CD14-positive monocyte (primary cell): ENCODE data around the gene CST2. TPM values are rescaled to one million over a fixed set of nuclear protein-coding genes. Genes with fewer than 3 reads are reported as not detected.
"Not testable (repeated sequence)": the region's sequence is repeated elsewhere in the genome, so short reads cannot be mapped to it uniquely, and the experiment has no call there.

Experiments
- DNase-seq, 3 donors: peaks; one replicate each; pipeline ENCODE4 v3.0.0-alpha.2; 2011 to 2022
- H2AFZ ChIP-seq: 2 replicates; pipeline ENCODE4 v1.6.0; 2012; ENCODE audit warnings: mild to moderate bottlenecking, low read depth, low read length, inconsistent platforms; ENCODE audit not compliant: insufficient read depth, poor library complexity, severe bottlenecking
- H3K27ac ChIP-seq, 2 donors: 1 replicate in 1 of 2; 2 replicates in 1 of 2; pipeline ENCODE4 v1.5.1; 2012 to 2013; ENCODE audit warnings: low read length in 2 of 2, control low read depth in 1 of 2, inconsistent platforms in 1 of 2, low read depth in 1 of 2, mild to moderate bottlenecking in 1 of 2
- H3K27me3 ChIP-seq, 2 donors: one replicate each; pipeline versions ENCODE4 v1.6.0 to v1.6.1; 2011 to 2013; ENCODE audit warnings: low read length in 2 of 2; ENCODE audit not compliant: control insufficient read depth in 2 of 2, insufficient read depth in 2 of 2
- H3K36me3 ChIP-seq, 2 donors: replicated peaks in 1 of 2; 1 replicate in 1 of 2; 2 replicates in 1 of 2; pipeline versions ENCODE4 v1.5.1 to v1.6.1; 2012 to 2013; ENCODE audit warnings: low read length in 2 of 2, control low read depth in 1 of 2, inconsistent platforms in 1 of 2, mild to moderate bottlenecking in 1 of 2; ENCODE audit not compliant: insufficient read depth in 2 of 2, control insufficient read depth in 1 of 2
- H3K4me1 ChIP-seq, 2 donors: 1 replicate in 1 of 2; 2 replicates in 1 of 2; pipeline versions ENCODE4 v1.5.1 to v1.6.1; 2012 to 2013; ENCODE audit warnings: low read length in 2 of 2, control low read depth in 1 of 2, inconsistent platforms in 1 of 2, mild to moderate bottlenecking in 1 of 2, moderate library complexity in 1 of 2; ENCODE audit not compliant: insufficient read depth in 2 of 2, control insufficient read depth in 1 of 2
- H3K4me2 ChIP-seq: replicated peaks from 2 replicates; pipeline ENCODE3; 2012; ENCODE audit warnings: low read length, moderate library complexity, mild to moderate bottlenecking; ENCODE audit not compliant: poor library complexity, severe bottlenecking; ENCODE audit errors: extremely low read depth
- H3K4me3 ChIP-seq, 3 experiments: fragments of 200-600 bp in 1 of 3; sonication (generic) in 1 of 3; replicated peaks in 1 of 3; 1 replicate in 2 of 3; 2 replicates in 1 of 3; pipeline ENCODE4 v1.5.1; 2011 to 2013; ENCODE audit warnings: low read length in 3 of 3, mild to moderate bottlenecking in 3 of 3, control low read depth in 2 of 3, low read depth in 2 of 3, inconsistent platforms in 1 of 3, moderate library complexity in 1 of 3
- H3K79me2 ChIP-seq: 2 replicates; pipeline ENCODE4 v1.6.0; 2012; ENCODE audit warnings: mild to moderate bottlenecking, control low read depth, inconsistent platforms, low read length, moderate library complexity; ENCODE audit not compliant: insufficient read depth
- H3K9ac ChIP-seq: 2 replicates; pipeline ENCODE4 v1.6.0; 2017; ENCODE audit warnings: low read length, mild to moderate bottlenecking; ENCODE audit not compliant: insufficient read depth, poor library complexity, severe bottlenecking
- H3K9me3 ChIP-seq, 2 donors: replicated peaks in 1 of 2; 1 replicate in 1 of 2; 2 replicates in 1 of 2; pipeline versions ENCODE4 v1.5.1 to v1.6.1; 2012 to 2013; ENCODE audit warnings: low read length in 2 of 2, control low read depth in 1 of 2; ENCODE audit not compliant: control insufficient read depth in 1 of 2, insufficient read depth in 1 of 2
- H4K20me1 ChIP-seq: 2 replicates; pipeline ENCODE4 v1.6.0; 2012; ENCODE audit warnings: mild to moderate bottlenecking, low read length, control low read depth, moderate library complexity; ENCODE audit not compliant: insufficient read depth
- H3K27ac Mint-ChIP-seq, 7 donors: one replicate each; pipeline ENCODE4 v1.8.0; 2020; ENCODE audit warnings: mild to moderate bottlenecking in 7 of 7, mixed read lengths in 7 of 7, moderate library complexity in 6 of 7, inconsistent platforms in 2 of 7
- H3K27me3 Mint-ChIP-seq, 3 donors: one replicate each; pipeline ENCODE4 v1.8.0; 2021 to 2022; ENCODE audit warnings: low read depth in 3 of 3, mild to moderate bottlenecking in 3 of 3, mixed read lengths in 3 of 3, moderate library complexity in 3 of 3, inconsistent platforms in 1 of 3
- H3K36me3 Mint-ChIP-seq, 2 donors: one replicate each; pipeline ENCODE4 v1.8.0; 2020; ENCODE audit warnings: mixed read lengths in 2 of 2, inconsistent platforms in 1 of 2, mild to moderate bottlenecking in 1 of 2
- H3K4me1 Mint-ChIP-seq: one replicate; pipeline ENCODE4 v1.8.0; 2020; ENCODE audit warnings: mild to moderate bottlenecking, mixed read lengths
- H3K4me3 Mint-ChIP-seq, 2 donors: one replicate each; pipeline ENCODE4 v1.8.0; 2020; ENCODE audit warnings: mild to moderate bottlenecking in 2 of 2, mixed read lengths in 2 of 2, moderate library complexity in 1 of 2
- H3K9me3 Mint-ChIP-seq, 7 donors: one replicate each; pipeline ENCODE4 v1.8.0; 2020 to 2022; ENCODE audit warnings: mixed read lengths in 7 of 7, mild to moderate bottlenecking in 6 of 7, moderate library complexity in 6 of 7, inconsistent platforms in 2 of 7
- WGBS: methylation state at CpG from one replicate; pipeline ENCODE4 v1.1.5; 2013; ENCODE audit warnings: missing lambda C conversion rate; ENCODE audit not compliant: insufficient coverage; 5-methylcytosine and 5-hydroxymethylcytosine counted together
- intact Hi-C, 2 donors: fragments of 100-400 bp; cut with micrococcal nuclease; formaldehyde crosslinking; loops; one replicate each; pipeline versions ENCODE4 v1.15.0 to v1.15.1; 2023
- polyA plus RNA-seq, 3 donors: library from polyadenylated mRNA; depleted of rRNA in 1 of 3; unstranded in 2 of 3; stranded (reverse) in 1 of 3; fragments of 300-500 nt in 2 of 3; fragments of >200 nt in 1 of 3; fragmentation: Illumina TruSeq in 2 of 3; gene quantifications; 1 replicate in 2 of 3; 2 replicates in 1 of 3; pipeline ENCODE4 v1.2.3, GENCODE V29; 2012 to 2021
- TF ChIP-seq, protein P1 (sequence below): fragments of 200-600 bp; IDR thresholded peaks from one replicate; pipeline ENCODE4 v1.8.0; 2022; ENCODE audit warnings: antibody characterized with exemption, mild to moderate bottlenecking

CST2 gene
- polyA plus RNA-seq, 3 donors = not detected

DNA sequence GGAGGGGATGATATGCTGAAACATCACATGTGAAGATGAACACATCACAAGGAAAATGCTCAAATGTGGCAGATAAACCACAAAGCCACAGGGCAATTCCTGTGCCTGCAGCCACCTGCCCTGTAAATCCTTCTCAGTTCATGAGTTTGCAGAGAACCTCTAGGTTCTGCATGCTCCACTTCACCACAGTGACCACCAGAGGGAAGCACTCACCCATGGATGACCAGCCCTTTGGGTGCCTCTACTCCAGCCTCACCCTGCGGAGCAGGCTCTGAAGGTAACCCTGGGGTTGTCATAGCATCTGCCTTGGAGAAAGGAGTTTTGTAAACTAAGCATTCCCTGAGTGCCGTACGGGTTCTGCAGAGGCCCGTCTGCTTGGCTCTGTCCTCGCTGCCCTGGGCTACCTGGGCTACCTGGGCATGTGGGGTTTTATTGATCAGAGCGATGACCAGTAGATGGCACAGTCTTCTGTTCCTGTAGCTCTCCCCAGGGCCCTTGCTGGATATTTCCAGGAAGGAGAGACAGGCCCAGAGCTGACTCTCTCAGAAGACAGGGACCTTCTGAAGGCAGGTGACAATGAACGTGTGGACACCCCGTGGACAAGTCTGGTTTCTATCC lies 44.1 kb downstream of the CST2 start:
- no peaks in the 10 kb centered on the region for H3K36me3 ChIP-seq
- no peak overlapping the region for H3K27ac ChIP-seq
- H4K20me1 ChIP-seq = no peaks in the 10 kb centered on the region
- Mint-ChIP-seq H3K4me3 (no peak overlapping the region), H3K4me1 (no peaks in the 10 kb centered on the region), H3K9me3 (no peaks in the 10 kb centered on the region), H3K27ac (no peak overlapping the region), H3K36me3 (no peaks in the 10 kb centered on the region), H3K27me3 (peaks cover 0 to 2% (median 0%) of the 10 kb centered on the region in 3 donors)
- WGBS = 55% methylated on average over 7 of the region's 8 CpGs
- H3K9me3 ChIP-seq = no peaks in the 10 kb centered on the region
- no peak overlapping the region for H3K4me3 ChIP-seq
- H2AFZ ChIP-seq = no peak overlapping the region
- H3K4me2 ChIP-seq = no peak overlapping the region
- no peaks in the 10 kb centered on the region for H3K79me2 ChIP-seq
- TF ChIP-seq, protein P1, sequence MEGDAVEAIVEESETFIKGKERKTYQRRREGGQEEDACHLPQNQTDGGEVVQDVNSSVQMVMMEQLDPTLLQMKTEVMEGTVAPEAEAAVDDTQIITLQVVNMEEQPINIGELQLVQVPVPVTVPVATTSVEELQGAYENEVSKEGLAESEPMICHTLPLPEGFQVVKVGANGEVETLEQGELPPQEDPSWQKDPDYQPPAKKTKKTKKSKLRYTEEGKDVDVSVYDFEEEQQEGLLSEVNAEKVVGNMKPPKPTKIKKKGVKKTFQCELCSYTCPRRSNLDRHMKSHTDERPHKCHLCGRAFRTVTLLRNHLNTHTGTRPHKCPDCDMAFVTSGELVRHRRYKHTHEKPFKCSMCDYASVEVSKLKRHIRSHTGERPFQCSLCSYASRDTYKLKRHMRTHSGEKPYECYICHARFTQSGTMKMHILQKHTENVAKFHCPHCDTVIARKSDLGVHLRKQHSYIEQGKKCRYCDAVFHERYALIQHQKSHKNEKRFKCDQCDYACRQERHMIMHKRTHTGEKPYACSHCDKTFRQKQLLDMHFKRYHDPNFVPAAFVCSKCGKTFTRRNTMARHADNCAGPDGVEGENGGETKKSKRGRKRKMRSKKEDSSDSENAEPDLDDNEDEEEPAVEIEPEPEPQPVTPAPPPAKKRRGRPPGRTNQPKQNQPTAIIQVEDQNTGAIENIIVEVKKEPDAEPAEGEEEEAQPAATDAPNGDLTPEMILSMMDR = peak; percentile 67
- intact Hi-C loops = no loop called here
- H3K27me3 ChIP-seq = no peaks in the 10 kb centered on the region
- H3K9ac ChIP-seq = no peak overlapping the region
- H3K4me1 ChIP-seq = no peaks in the 10 kb centered on the region
- no peak for DNase-seq

GRCh38 chr20:23778676-23779075 lies 47.9 kb downstream of the CST2 start:
- H3K36me3 ChIP-seq, DNase-seq, H2AFZ ChIP-seq, H3K4me2 ChIP-seq, H3K9ac ChIP-seq, H3K79me2 ChIP-seq, H3K27ac Mint-ChIP-seq, H3K9me3 ChIP-seq, H3K4me1 Mint-ChIP-seq, H3K9me3 Mint-ChIP-seq, intact Hi-C loops, H3K4me3 Mint-ChIP-seq, H4K20me1 ChIP-seq, H3K4me3 ChIP-seq, H3K4me1 ChIP-seq, H3K36me3 Mint-ChIP-seq, H3K27me3 Mint-ChIP-seq, H3K27me3 ChIP-seq, H3K27ac ChIP-seq: not testable (repeated sequence)

DNA sequence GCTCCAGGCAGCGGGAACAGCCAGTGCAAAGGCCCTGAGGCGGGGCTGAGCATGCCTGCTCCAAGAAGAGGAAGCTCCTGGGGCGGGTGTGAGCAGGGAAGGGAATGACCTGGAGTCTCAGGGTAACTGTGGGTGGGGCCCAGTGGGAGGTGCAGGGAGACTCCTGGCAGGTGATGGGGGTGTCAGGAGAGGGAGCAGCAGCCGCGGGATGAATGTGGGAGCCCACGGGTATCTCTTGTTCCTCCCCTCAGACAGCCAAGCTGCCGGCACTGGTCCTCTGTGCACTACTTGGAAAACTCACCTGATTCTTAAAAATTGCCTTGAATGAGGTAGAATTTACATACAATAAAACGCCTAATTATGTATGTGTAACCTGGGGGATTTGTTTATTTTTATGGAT lies 49.1 kb downstream of the CST2 start:
- H3K27me3 Mint-ChIP-seq, intact Hi-C loops, H3K36me3 ChIP-seq, H2AFZ ChIP-seq, H4K20me1 ChIP-seq, H3K4me3 Mint-ChIP-seq, H3K27me3 ChIP-seq, H3K4me1 ChIP-seq, H3K79me2 ChIP-seq, H3K9ac ChIP-seq, H3K36me3 Mint-ChIP-seq, H3K4me1 Mint-ChIP-seq, H3K4me2 ChIP-seq, H3K27ac Mint-ChIP-seq, H3K9me3 ChIP-seq, H3K27ac ChIP-seq, H3K4me3 ChIP-seq, H3K9me3 Mint-ChIP-seq, DNase-seq: not testable (repeated sequence)
- no CpG with 5 or more reads among the region's 8 CpGs for WGBS
